K562 (cell line): Measurements from ENCODE around the gene SEPTIN1. TPM values are rescaled to one million over a fixed set of nuclear protein-coding genes. Genes with fewer than 3 reads are reported as not detected.

Source experiments
- EGR1 ChIP-seq: fragments of 450-650 bp; conservative IDR thresholded peaks from 2 replicates; pipeline ENCODE4 v1.6.1; 2017; ENCODE audit warnings: mild to moderate bottlenecking
- ETV5 ChIP-seq: sonication (generic); formaldehyde crosslinking; IDR thresholded peaks from 2 replicates; pipeline ENCODE4 v1.4.0; 2020; ENCODE audit warnings: low read depth, mild to moderate bottlenecking, missing genetic modification reagents
- EZH2 ChIP-seq: IDR thresholded peaks from 2 replicates; pipeline ENCODE4 v1.6.1; 2012; ENCODE audit warnings: low read depth, mild to moderate bottlenecking, inconsistent platforms, low read length, borderline replicate concordance
- KDM2B ChIP-seq: fragments of 250-450 bp; sonication (Bioruptor Pico); IDR thresholded peaks from 2 replicates; pipeline ENCODE4 v1.8.0; 2021; ENCODE audit warnings: mild to moderate bottlenecking, moderate library complexity
- LARP7 ChIP-seq: fragments of 450-650 bp; IDR thresholded peaks from 2 replicates; pipeline ENCODE4 v1.6.1; 2016
- MXI1 ChIP-seq: IDR thresholded peaks from 2 replicates; pipeline ENCODE4 v1.6.1; 2011; ENCODE audit warnings: low read depth, mild to moderate bottlenecking, improper control_type of control experiment, low read length
- NR1H2 ChIP-seq: sonication (generic); formaldehyde crosslinking; IDR thresholded peaks from 2 replicates; pipeline ENCODE4 v1.4.0; 2020; ENCODE audit warnings: mild to moderate bottlenecking, missing genetic modification reagents
- POLR2G ChIP-seq: fragments of 200-400 bp; formaldehyde crosslinking; IDR thresholded peaks from 2 replicates; pipeline ENCODE4 v1.6.1; 2017; ENCODE audit warnings: low read depth, mild to moderate bottlenecking, antibody characterized with exemption, low read length, moderate library complexity
- RBM22 ChIP-seq: fragments of 200-400 bp; formaldehyde crosslinking; IDR thresholded peaks from 2 replicates; pipeline ENCODE4 v1.6.1; 2018; ENCODE audit warnings: low read length, low read depth; ENCODE audit not compliant: poor library complexity, severe bottlenecking
- SOX6 ChIP-seq: fragments of 450-650 bp; IDR thresholded peaks from 2 replicates; pipeline ENCODE4 v1.6.1; 2014; ENCODE audit warnings: mild to moderate bottlenecking
- TOE1 ChIP-seq, 2 experiments: fragments of 450-650 bp in 1 of 2; sonication (generic) in 1 of 2; formaldehyde crosslinking in 1 of 2; IDR thresholded peaks; 2 replicates each; pipeline versions ENCODE4 v1.7.1 to v1.8.0; 2016 to 2022; ENCODE audit warnings: borderline replicate concordance in 2 of 2, mild to moderate bottlenecking in 2 of 2, antibody characterized with exemption in 1 of 2, inconsistent platforms in 1 of 2, low read depth in 1 of 2, missing genetic modification reagents in 1 of 2, moderate library complexity in 1 of 2
- WHSC1 ChIP-seq: IDR thresholded peaks from one replicate; pipeline ENCODE4 v1.6.1; 2012; ENCODE audit warnings: low read length, control low read depth, inconsistent platforms
- YBX1 ChIP-seq: fragments of 450-650 bp; IDR thresholded peaks from 2 replicates; pipeline ENCODE4 v1.7.1; 2016; ENCODE audit warnings: mild to moderate bottlenecking
- ZNF518B ChIP-seq: fragments of 250-450 bp; sonication (Bioruptor Pico); IDR thresholded peaks from 2 replicates; pipeline ENCODE4 v1.5.0; 2021; ENCODE audit warnings: mild to moderate bottlenecking, moderate library complexity
- polyA plus RNA-seq, 8 experiments: library from polyadenylated mRNA; depleted of rRNA in 4 of 8; stranded (reverse) in 5 of 8; unstranded in 3 of 8; fragments of >200 nt; fragmentation: Nextera tagmentation in 2 of 8; fragmentation: Illumina TruSeq in 1 of 8; extraction: Ambion mirVana in 2 of 8; extraction: Trizol in 1 of 8; gene quantifications; 2 replicates each; pipeline versions ENCODE4 v1.2.1 to v1.2.3, GENCODE V29; 2011 to 2014; ENCODE audit warnings: inconsistent platforms in 1 of 8, missing spikeins in 1 of 8
- total RNA-seq, 7 experiments: library from RNA; depleted of rRNA in 6 of 7; stranded (reverse); fragments of >200 nt in 6 of 7; fragmentation: Illumina TruSeq in 2 of 7; extraction: Trizol in 2 of 7; gene quantifications; 2 replicates each; pipeline versions ENCODE4 v1.2.1 to v1.2.3, GENCODE V29; 2011 to 2021; ENCODE audit warnings: low replicate concordance in 1 of 7
- TF ChIP-seq, protein P1 (sequence below): fragments of 450-650 bp; formaldehyde crosslinking; IDR thresholded peaks from 2 replicates; pipeline ENCODE4 v1.4.0; 2020; ENCODE audit warnings: mild to moderate bottlenecking, moderate library complexity
- TF ChIP-seq, protein P2 (sequence below): IDR thresholded peaks from 2 replicates; pipeline ENCODE4 v1.6.1; 2012; ENCODE audit warnings: low read depth, low read length, improper control_type of control experiment, borderline replicate concordance
- TF ChIP-seq, protein P3 (sequence below): fragments of 150-350 bp; conservative IDR thresholded peaks from 2 replicates; pipeline ENCODE4 v1.6.1; 2014; ENCODE audit warnings: low read length
- TF ChIP-seq, protein P4 (sequence below): fragments of 450-650 bp; IDR thresholded peaks from 2 replicates; pipeline ENCODE4 v1.6.1; 2017; ENCODE audit warnings: mild to moderate bottlenecking, moderate library complexity

SEPTIN1 gene
- total and polyA plus RNA-seq, 9 of the 15 experiments (the other 6 are each of a cell fraction or from before 2014, with no cell fraction given): 0.23 to 5.6 (median 1.7) TPM; not detected in 1

DNA sequence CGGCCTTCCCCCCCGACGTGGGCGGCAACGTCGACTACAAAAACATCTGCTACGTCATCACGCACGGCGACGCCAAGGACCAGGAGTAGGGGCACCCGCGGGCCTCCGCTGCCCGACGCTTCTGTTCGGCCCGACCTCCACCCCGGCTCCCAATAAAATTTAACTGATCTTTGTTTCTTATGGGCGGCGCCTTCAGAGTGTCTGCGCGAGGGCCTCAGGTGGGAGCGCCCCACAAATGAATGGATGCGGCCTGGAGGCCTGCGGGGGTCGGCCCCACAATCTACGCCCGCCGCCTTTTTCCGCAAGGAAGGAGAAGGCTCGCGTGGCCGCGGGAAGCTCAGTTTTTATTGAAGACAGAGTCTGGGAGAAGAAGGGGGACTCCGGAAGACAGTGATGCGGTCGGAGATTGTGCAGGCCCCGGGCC is 4.5 kb downstream of the SEPTIN1 start (continued):
- TF ChIP-seq, protein P1, sequence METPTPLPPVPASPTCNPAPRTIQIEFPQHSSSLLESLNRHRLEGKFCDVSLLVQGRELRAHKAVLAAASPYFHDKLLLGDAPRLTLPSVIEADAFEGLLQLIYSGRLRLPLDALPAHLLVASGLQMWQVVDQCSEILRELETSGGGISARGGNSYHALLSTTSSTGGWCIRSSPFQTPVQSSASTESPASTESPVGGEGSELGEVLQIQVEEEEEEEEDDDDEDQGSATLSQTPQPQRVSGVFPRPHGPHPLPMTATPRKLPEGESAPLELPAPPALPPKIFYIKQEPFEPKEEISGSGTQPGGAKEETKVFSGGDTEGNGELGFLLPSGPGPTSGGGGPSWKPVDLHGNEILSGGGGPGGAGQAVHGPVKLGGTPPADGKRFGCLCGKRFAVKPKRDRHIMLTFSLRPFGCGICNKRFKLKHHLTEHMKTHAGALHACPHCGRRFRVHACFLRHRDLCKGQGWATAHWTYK (CRISPR knock-in tag): 0 out of 2 replicates have a peak, but pooled peaks have one; percentile 22
- TF ChIP-seq EZH2 (no peak), TOE1 (IDR thresholded peaks at IDR 0.05; ENCODE audit: borderline replicate concordance) (no peak), TOE1 (CRISPR knock-in tag; IDR thresholded peaks at IDR 0.05; ENCODE audit: borderline replicate concordance, low read depth) (no peak), NR1H2 (CRISPR knock-in tag) (0 out of 2 replicates have a peak, but pooled peaks have one; percentile 6), YBX1 (no peak), SOX6 (peak; percentile 14), POLR2G (peak; percentile 88), LARP7 (no peak), MXI1 (no peak), ETV5 (CRISPR knock-in tag) (peak; percentile 87), ZNF518B (no peak), KDM2B (CRISPR knock-in tag) (peak; percentile 92; the same call in 1 of the 2 replicates), WHSC1 (no peak), RBM22 (no peak), EGR1 (peak; percentile 98)
- TF ChIP-seq, protein P2, sequence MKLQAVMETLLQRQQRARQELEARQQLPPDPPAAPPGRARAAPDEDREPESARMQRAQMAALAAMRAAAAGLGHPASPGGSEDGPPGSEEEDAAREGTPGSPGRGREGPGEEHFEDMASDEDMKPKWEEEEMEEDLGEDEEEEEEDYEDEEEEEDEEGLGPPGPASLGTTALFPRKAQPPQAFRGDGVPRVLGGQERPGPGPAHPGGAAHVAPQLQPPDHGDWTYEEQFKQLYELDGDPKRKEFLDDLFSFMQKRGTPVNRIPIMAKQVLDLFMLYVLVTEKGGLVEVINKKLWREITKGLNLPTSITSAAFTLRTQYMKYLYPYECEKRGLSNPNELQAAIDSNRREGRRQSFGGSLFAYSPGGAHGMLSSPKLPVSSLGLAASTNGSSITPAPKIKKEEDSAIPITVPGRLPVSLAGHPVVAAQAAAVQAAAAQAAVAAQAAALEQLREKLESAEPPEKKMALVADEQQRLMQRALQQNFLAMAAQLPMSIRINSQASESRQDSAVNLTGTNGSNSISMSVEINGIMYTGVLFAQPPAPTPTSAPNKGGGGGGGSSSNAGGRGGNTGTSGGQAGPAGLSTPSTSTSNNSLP: no peak
- TF ChIP-seq, protein P3, sequence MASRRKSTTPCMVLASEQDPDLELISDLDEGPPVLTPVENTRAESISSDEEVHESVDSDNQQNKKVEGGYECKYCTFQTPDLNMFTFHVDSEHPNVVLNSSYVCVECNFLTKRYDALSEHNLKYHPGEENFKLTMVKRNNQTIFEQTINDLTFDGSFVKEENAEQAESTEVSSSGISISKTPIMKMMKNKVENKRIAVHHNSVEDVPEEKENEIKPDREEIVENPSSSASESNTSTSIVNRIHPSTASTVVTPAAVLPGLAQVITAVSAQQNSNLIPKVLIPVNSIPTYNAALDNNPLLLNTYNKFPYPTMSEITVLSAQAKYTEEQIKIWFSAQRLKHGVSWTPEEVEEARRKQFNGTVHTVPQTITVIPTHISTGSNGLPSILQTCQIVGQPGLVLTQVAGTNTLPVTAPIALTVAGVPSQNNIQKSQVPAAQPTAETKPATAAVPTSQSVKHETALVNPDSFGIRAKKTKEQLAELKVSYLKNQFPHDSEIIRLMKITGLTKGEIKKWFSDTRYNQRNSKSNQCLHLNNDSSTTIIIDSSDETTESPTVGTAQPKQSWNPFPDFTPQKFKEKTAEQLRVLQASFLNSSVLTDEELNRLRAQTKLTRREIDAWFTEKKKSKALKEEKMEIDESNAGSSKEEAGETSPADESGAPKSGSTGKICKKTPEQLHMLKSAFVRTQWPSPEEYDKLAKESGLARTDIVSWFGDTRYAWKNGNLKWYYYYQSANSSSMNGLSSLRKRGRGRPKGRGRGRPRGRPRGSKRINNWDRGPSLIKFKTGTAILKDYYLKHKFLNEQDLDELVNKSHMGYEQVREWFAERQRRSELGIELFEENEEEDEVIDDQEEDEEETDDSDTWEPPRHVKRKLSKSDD: no peak
- TF ChIP-seq, protein P4, sequence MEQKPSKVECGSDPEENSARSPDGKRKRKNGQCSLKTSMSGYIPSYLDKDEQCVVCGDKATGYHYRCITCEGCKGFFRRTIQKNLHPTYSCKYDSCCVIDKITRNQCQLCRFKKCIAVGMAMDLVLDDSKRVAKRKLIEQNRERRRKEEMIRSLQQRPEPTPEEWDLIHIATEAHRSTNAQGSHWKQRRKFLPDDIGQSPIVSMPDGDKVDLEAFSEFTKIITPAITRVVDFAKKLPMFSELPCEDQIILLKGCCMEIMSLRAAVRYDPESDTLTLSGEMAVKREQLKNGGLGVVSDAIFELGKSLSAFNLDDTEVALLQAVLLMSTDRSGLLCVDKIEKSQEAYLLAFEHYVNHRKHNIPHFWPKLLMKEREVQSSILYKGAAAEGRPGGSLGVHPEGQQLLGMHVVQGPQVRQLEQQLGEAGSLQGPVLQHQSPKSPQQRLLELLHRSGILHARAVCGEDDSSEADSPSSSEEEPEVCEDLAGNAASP: no peak
